ENCODE data around the gene MLEC.

DNA sequence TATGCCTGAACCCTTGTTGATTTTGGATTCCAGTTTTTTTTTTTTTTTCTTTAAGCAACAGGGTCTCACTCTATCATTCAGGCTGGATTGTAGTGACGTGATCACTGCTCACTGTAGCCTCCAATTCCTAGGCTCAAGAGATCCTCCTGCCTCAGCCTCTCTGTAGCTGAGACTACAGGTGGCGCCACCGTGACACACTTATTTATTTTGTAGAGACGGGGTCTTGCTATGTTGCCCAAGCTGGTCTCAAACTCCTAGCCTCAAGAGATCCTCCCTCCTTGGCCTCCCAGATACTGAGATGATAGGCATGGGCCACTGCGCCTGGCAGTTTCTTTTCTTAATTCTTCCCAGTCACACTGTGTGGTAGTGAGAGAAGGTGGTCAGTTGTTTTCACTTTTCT is 63.9 kb downstream of the MLEC start:
- TF ChIP-seq, protein P1, sequence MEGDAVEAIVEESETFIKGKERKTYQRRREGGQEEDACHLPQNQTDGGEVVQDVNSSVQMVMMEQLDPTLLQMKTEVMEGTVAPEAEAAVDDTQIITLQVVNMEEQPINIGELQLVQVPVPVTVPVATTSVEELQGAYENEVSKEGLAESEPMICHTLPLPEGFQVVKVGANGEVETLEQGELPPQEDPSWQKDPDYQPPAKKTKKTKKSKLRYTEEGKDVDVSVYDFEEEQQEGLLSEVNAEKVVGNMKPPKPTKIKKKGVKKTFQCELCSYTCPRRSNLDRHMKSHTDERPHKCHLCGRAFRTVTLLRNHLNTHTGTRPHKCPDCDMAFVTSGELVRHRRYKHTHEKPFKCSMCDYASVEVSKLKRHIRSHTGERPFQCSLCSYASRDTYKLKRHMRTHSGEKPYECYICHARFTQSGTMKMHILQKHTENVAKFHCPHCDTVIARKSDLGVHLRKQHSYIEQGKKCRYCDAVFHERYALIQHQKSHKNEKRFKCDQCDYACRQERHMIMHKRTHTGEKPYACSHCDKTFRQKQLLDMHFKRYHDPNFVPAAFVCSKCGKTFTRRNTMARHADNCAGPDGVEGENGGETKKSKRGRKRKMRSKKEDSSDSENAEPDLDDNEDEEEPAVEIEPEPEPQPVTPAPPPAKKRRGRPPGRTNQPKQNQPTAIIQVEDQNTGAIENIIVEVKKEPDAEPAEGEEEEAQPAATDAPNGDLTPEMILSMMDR (IDR thresholded peaks at IDR 0.05), result no peak
- TF ChIP-seq POLR2A (IDR thresholded peaks at IDR 0.05), result no peak
